SHP77 (cell line): ENCODE results near the gene SLC15A3.
A peak's percentile ranks its signal among the peaks of the same experiment; 100 is the strongest.
"Not testable (repeated sequence)": the region's sequence is repeated elsewhere in the genome, so short reads cannot be mapped to it uniquely, and the experiment has no call there.

ENCODE experiments used
- DNase-seq, 2 experiments: peaks; one replicate each; lab custom pipeline; 2025; lab: John Stamatoyannopoulos, UW

The SLC15A3 gene

DNA sequence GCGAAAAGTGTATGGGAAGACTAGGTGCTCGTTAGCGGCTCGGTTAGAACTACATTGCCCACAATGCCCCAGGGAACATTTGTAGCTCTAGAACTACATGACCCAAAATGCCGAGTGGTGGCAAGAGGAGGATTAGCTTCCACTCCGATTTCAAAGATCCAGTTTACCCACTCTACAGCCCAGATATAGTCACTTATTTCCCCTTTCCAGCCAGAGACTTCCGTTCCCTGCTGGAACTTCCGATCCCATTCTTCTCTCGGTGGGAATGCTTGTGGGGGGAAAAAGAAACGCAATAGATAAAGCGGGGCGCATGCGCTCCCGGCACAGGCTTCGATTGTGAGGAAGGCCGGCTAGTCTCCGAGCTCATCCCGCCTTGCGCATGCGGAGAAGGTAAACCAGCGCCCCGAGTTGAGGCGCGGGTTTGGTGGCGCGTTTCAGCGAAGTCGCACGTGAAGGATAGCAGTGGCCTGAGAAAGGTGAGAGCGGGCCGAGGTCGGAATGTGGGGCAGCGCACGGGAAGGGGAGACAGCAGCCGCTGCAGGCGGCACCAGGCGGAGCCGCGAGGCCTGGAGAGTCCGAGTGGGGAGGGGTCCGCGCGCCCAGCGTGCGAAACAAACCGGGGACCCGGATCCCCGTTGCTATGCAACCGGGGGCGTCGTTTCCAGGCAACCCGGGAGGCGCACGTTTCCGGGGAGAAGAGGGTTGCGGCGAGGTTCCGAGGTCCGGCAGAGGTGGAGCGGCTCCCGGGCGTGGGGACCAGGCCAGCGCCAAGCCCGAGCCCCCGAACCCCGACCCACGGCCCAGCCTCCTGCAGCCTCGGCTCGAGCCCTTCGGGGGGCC lies 38.0 kb downstream of the SLC15A3 start, which contains the start of gene TMEM109:
Gene TMEM109, plus strand, starts transcription at position 366 of the 840 bp plus-strand sequence. CDS start 5,536 bp downstream, outside the sequence.
- peak; percentile 63 to 74 for DNase-seq

DNA sequence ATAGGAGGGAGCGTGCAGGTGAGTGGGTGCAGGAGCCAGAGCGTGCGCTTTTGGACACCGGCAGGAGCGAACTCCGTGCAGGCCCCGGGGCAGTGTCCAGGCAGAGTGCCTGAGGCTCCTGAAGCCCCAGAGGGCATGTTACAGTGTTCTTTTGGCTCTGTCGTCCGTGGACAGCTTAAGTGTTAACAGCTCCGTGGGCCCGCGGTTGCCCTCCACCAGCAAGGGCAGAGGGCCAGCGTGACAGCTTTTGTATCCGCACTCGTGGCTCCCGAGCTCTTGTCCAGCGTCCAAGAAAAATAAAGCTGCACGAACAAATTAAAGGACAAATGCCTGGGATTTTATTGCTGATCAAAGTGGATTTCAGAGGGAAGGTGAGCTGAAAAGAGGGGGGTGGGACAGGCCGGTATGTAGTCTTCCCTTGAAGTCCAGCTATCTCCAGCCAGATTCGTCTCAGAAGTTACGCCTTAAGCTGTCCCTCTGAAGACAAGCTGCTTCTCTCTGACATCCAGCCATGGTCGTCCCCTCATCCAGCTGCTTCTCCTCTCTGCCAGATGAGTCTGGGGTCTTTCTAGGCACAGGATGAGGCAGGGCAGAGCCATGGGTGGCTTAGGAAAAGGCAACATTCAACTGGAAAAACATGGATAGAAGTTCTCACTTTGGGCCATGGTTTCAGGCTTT lies 39.0 kb downstream of the SLC15A3 start:
- DNase-seq, result no peak

DNA sequence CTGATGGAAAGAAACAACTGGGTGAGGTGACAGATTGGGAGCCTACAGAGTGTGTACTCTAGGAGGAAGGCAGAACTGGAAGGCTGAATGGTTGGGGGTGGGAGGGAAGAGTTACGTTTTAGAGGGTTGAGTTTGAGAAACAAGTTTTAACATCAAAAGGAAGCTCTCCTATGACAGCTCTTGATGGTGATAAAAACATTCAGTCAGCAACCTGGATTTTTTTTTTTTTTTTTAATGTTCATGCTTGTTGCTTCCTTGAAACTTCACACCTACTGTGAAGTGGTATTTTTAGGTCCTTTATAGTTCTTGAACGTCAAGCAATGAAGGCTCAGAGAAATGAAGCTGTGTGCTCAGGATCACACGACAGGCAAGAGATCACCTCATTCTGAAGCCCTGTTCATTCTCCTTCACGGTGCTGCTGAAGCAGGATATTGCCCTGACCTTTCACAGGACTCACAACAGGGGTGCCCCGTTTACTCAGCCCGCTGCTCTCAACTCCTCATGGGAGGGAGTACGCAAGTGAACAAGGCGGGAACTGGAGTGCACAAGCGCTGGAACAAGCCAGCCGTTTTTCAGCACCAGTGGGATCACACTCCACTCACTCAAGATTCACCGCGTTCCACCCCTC lies 39.6 kb downstream of the SLC15A3 start:
- no peak for DNase-seq

DNA sequence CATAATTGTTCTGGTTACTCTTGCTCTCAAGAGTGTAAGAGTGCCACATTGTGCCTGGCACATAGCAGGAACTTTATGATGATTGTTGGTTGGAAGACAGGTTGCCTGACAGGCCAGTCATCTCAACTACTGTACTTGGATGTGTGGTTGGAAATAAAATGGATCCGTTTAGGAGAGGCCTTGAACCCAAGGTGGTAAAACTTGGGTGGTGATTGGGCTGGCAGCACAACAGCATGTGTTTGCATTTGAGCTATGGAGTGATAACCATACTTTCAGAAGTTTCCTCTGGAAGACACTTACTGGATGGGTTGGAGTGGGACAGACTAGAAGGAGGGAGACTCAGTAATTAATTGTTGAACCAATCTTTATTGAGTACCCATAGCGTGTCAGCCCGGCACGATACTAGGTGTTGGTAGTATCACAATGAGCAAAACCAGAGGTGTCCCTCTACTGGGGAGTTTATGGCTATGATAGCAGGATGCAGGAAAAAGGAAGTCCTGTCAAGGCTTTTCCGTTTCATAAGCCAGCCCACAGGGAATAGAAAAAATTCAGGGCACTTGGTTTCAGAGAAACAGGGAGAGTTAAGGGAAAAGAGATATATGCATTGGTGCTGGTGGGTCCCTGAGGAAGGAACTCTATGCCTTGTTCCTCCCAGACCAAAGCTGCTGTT lies 41.1 kb downstream of the SLC15A3 start:
- DNase-seq, result no peak

DNA sequence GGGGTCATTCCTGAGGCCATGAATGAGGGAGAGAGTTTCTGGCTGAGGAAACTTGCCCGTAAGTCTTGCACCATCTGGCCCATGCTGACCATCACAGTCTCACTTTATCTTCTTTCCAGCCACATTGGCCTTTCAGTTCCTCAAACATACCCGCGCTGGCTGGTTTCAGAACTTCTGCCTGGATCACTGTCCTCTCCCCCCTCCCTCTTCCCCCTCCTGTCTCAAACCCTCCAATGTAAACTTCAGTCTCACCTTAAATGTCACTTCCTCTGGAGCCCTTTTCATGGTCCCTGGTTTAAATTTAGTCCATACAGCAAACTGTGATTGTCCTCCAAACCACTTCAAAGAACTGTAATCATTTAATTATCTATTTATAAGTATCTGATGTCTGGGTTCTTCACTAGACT lies 41.7 kb downstream of the SLC15A3 start:
- no peak for DNase-seq

DNA sequence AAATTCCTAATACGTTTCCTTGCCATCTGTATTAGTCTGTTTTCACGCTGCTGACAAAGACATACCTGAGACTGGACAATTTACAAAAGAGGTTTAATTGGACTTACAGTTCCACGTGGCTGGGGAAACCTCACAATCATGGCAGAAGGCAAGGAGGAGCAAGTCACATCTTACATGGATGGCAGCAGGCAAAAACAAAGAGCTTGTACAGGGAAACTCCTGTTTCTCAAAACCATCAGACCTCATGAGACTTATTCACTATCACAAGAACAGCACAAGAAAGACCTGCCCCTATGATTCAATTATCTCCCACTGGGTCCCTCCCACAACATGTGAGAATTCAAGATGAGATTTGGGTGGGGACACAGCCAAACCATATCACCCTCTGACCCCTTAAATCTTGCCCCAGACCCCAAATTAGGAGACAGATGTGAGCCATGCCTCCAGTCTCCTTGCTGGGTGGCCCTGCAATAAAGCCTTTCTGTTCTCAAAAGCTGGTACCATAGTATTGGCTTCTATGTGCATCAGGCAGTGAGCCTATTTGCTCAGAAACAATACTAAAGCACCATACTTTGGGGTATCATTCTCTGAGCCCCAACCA lies 42.2 kb downstream of the SLC15A3 start:
- DNase-seq, result not testable (repeated sequence)

DNA sequence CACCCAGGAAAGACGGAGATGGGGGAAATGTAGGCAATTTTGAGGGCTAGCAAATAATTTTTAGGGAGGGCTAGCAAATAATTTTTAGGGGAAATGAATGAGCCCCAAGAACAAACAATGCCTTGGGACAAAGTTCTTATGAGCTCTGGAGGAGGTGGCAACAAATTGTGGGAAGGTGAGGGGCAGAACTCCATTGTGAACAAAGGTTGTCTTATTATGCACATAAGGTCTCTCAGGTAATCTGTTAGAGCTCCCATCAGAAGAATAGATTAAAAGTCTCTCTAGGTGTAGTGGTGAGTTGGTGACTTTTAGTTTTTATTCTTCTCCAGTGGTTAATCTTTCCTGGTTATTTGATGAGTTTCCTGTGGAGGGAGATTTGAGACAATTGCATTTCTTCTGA lies 43.2 kb downstream of the SLC15A3 start:
- no peak for DNase-seq

DNA sequence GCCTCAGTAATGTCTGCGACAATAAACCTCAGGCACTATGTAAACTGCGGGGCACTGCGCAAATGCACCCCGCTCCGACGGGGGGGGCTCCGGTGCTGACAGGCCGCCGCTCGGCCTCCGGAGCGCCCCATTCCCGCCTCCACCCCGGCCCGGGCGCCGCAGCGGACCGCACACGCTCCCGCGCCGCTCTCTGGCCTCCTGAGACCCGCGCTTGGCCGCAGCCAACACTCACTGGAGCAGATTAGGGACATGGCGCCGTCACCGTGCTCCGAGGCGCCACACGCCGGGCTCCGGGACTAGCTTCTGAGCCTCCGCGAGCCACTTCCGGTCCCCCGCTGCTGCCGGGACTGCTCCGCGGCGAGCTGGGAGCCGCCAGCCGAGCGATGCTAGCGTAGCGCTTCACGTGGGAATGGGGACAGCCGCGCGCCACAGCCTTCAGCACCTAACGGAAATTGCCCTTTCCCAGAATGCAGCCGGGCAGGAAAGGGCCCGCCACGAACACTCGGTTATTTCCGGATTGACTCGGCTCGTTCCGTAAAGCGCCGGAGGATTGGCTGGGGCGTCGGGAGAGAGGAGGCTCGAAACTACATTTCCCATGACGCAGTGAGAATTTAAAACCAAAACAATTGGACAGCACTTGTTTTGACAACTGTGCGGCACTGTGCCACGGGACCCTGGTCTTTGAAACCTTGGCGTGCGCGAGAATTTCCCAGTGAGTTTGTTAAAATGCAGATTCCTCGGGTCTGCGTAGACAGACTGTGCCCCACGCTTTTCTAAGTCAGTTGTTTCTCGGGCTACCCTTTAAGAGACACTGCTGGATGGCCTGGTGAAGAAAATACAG lies 45.6 kb downstream of the SLC15A3 start, which contains the start of gene PRPF19:
Gene PRPF19, minus strand, starts transcription at position 454 of the 841 bp plus-strand sequence. Its CDS starts 203 bp downstream, at position 251.
- peak; percentile 82 to 83 for DNase-seq

DNA sequence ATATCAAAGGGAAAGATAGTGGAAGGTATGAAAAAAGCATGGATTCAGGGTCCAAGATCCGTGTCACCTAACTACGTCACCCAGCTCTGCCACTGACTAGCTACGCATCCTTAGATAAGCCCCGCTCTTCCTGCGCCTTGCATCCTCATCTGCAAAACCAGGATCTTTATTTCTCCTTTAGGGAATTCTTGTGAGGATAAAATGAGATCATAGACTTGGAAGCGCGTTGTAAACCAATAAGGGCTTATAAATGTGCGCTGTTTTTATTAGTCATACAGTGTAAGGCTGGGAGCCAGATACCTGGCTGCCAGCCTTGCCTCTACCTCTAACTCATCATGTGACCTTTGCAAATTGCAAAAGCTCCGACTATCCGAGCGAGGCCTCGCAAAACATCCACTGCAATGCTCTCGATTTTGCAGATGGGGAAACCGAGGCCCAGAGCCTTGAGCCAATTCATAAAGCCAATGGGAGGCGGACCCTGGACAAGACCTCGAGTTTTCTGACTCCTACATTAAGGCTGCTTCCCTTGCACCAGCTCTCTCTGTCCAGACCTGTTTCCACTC lies 46.3 kb downstream of the SLC15A3 start:
- no peak for DNase-seq

DNA sequence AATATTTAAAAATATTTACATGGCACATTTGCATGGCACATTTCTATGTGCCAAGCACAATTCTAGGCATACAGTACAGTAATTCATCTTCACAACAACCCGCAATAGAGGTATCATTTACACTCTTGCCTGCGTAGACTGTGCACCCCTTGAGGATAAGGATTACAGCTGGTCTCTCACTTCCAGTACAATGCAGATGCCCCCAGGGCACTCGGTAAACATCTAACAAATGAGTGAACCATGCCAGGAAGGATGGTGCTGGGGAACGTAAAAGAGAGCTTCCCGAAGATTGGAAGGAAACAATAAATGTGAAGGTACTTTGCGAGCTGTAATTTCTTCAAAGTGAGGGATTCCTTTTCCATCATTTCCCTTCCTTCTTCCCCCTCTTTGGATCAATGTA lies 46.9 kb downstream of the SLC15A3 start:
- no peak for DNase-seq

DNA sequence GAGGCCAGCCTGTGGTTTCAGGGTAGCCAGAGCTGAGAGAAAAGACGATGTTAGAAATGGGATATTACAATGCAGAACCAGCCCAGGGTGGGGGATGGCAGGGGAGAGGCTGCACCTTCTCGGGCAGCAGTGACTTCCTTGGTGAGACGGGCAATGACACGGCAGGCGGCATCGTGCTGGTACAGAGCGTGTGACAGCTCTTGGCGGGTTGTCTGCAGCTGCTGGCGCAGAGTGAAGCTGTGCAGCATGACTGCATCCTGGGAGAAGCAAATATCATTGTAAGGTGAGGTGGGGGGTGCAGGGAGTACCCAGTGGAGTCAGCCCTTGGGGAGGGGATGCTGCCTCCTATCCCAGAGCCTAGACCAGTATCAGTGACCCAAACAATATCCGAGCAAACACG lies 49.4 kb downstream of the SLC15A3 start:
- no peak for DNase-seq

DNA sequence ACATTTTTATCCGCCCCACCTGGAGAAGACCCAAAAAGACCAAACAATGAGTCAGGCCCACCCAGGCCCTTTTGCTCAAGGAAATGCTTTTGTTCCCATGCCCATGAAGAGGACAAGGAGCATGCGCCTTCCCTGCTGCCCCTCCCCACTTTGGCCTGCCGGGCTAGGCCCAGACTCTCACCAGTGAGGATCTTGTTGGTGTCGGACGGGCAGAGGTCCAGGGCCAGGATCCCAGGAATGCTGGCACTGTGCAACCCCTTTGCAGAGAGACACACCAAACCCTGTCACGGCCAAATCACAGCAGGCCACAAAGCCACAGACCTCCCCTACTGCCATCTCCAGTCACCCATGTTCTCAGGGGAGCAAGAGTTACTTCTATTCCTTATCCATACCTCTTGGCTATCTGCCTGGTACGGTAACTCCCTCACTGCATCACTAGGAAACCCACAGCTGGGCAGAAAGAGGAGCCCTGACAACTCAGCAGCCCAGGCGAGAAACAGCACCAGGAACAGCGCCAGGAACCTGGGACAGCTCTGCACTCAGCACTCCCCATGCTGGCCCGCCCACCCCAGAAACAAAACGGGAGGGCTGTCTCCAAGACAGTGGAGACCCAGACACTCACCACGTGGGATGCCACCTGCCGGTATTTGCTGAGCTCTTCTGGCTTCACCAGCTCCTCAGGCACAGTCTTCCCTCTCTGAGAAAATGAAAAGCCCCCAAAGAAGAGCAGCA lies 51.1 kb downstream of the SLC15A3 start:
- no peak for DNase-seq

DNA sequence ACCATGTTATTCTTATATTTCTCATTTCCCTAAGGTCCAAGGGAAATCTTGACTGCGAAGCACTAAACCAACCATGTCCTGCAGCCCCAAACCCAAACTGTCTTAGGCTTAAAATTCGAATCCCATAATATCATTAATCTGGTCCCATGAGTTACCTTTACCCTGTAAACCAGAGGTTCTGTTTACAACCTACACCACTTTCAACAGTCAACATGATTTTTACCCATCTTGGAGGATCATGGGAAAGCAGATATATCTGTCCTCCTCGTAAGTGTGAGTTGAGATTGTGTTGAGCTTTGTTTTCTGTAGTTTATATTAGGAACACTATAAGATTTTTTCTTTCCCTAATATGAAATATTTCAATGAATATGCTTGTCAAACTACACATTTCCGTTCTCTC lies 52.0 kb downstream of the SLC15A3 start:
- DNase-seq, result no peak

DNA sequence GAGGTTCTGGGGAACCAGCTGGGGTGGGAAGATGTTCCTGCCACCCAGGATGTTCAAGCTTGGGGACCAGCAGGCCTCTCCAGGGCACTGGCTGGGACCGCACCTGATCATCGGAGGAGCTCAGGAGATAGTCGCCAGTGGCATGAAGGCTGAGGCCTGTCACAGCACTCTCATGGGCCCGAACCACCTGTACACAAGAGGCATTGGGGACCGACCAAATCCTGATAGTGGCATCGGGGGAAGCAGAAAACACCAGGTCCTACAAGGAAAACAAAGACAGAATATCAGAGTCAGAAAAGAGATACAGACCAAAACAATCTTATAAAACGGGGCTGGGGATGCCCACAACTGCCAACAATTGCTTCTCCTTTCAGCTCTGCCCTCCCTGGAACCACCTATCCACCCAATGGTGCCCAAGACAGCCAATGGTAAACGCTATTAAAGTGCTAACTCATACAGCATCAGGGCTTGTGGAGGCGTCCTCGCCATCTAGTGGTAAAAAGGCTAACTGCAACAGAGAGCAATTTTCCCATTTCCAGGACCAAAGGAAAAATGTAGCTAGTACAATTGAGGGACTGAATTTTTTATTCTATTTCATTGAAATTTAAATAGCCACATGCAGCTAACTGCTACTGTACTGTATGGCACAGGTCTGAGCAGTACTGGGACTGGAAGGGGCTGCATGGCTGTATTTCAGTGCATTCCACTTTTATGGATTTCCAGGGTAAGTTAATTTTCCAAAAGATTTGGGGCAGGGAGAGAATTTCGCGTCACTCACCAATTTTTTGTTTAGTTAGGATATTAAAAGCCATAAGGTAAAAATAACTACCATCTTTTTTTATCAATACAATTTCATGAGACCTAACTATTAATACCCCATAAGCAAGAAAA lies 52.7 kb downstream of the SLC15A3 start:
- peak in 1 of 2 experiments; percentile 3 for DNase-seq

DNA sequence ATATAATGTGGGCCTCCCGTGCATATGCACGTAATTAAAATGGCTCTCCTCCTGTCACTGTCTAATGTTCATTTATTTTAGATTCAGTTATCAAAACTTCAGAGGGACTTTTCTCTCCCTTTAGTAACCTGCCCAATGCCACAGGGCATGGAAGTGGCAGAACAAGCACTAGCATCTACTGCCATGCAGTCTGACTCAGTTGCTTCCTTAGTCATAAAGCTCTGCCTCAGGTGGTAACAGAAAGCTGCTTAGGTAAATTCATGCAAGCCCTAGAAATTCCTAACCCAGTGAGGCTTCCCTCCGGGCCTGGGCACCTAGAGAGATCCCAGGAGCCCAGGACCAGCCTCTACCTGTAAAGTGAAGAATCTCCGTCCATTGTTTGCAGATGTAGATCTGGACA lies 54.5 kb downstream of the SLC15A3 start:
- DNase-seq, result no peak

DNA sequence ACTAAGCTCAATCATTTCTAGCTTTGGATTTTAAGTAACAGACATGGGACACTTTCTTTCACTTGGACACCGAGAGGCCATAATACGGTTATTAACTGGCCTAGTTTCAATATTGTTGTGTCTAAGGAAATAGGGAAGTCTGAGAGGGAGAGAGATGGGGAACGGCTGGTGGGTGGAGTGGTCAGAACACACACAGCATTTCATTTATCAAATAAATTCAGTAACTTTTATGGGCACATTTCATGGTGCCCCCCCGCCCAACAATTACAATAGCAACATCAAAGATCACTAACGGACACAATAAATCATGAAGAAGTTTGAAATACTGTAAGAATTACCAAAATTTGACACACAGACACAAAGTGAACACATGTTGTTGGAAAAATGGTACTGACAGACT lies 56.3 kb downstream of the SLC15A3 start:
- no peak for DNase-seq

DNA sequence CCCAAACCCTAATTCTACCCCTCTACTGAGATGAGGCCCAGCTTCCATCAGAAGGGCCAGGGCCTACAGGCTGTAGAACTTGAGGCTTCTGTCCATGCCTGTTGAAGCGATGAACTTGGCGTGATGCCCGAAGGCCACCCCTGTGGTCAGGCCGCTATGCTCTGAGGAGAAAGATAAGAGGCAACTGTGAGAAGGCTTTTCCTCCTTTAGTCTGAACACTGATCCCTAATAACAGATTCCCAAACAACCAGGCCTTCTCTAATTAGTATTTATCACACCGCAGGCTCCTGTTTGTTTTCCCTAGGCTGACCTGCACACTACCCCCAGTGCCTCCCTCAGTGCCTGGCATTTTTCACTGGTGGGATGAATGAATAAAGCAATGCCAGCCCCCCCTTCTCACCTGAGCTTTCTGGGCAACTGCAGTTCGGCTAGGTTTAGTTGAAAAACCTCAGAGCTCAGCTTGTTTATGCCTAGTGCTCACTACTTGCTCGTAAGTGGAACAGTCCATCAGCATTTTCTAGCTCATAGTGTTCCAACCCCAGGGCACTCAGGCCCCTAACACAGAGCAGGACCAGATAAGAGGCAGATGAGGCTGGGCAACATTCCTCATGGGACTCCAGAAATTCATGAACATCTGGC lies 60.8 kb downstream of the SLC15A3 start:
- no peak for DNase-seq

DNA sequence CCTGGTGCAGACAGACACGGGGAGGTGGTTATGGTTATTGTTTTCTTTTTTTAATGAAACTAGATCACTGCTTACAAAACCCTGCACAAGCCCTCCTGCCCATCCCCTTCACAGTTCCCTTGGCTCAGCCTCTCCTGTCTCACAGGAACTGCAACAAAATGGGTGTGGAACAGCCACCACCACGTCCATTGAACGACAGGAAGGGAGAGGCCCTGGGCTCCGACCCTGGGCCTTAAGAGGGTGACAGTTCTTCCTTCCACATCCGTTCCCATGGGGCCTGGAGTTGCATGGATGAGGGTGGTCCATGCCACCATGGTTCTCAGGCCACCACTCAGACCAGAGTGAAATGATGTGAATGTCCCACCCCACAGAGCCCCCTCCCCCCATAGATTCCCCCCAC lies 61.3 kb downstream of the SLC15A3 start:
- no peak for DNase-seq
